NCI-H345 (cell line): ENCODE data around the gene C1orf105.
"Not testable (repeated sequence)": the region's sequence is repeated elsewhere in the genome, so short reads cannot be mapped to it uniquely, and the experiment has no call there.

Source experiments
- DNase-seq: peaks from one replicate; lab custom pipeline; 2025; lab: John Stamatoyannopoulos, UW

Gene C1orf105

GRCh38 chr1:172420385-172420784 lies at the start of gene C1orf105:
TSS of gene C1orf105 (plus strand) at chr1:172420685. CDS start at chr1:172420886, 201 bp downstream.
- no peak for DNase-seq

- not testable (repeated sequence) for DNase-seq
Observed at GRCh38 chr1:172371646-172372045, 48.8 kb upstream of the C1orf105 start.

GRCh38 chr1:172373864-172374263 lies 46.6 kb upstream of the C1orf105 start:
- DNase-seq = no peak

GRCh38 chr1:172375211-172375631 lies 45.3 kb upstream of the C1orf105 start:
- no peak for DNase-seq

GRCh38 chr1:172376431-172376830 lies 44.1 kb upstream of the C1orf105 start:
- no peak for DNase-seq

GRCh38 chr1:172377565-172377964 lies 42.9 kb upstream of the C1orf105 start:
- no peak for DNase-seq

- no peak for DNase-seq
Observed at GRCh38 chr1:172378109-172378760, 42.2 kb upstream of the C1orf105 start.

- DNase-seq = no peak
Observed at GRCh38 chr1:172380441-172381244, 39.8 kb upstream of the C1orf105 start.

GRCh38 chr1:172381946-172382345 lies 38.5 kb upstream of the C1orf105 start:
- no peak for DNase-seq

GRCh38 chr1:172382406-172382805 lies 38.1 kb upstream of the C1orf105 start:
- DNase-seq = no peak

GRCh38 chr1:172382990-172383389 lies 37.5 kb upstream of the C1orf105 start:
- no peak for DNase-seq

GRCh38 chr1:172383536-172383935 lies 36.9 kb upstream of the C1orf105 start:
- DNase-seq = no peak

- no peak for DNase-seq
Observed at GRCh38 chr1:172384656-172385055, 35.8 kb upstream of the C1orf105 start.

GRCh38 chr1:172386046-172386445 lies 34.4 kb upstream of the C1orf105 start:
- no peak for DNase-seq

- no peak for DNase-seq
Observed at GRCh38 chr1:172388490-172388889, 32.0 kb upstream of the C1orf105 start.

- DNase-seq = no peak
Observed at GRCh38 chr1:172390301-172390682, 30.2 kb upstream of the C1orf105 start.

GRCh38 chr1:172390683-172391551 lies 29.6 kb upstream of the C1orf105 start:
- DNase-seq = no peak

- no peak for DNase-seq
Observed at GRCh38 chr1:172391976-172392375, 28.5 kb upstream of the C1orf105 start.

- no peak for DNase-seq
Observed at GRCh38 chr1:172393354-172393753, 27.1 kb upstream of the C1orf105 start.

- DNase-seq = no peak
Observed at GRCh38 chr1:172394141-172394751, 26.2 kb upstream of the C1orf105 start.

- no peak for DNase-seq
Observed at GRCh38 chr1:172394811-172395210, 25.7 kb upstream of the C1orf105 start.

- DNase-seq = no peak
Observed at GRCh38 chr1:172395576-172395975, 24.9 kb upstream of the C1orf105 start.
